Ecto neural progenitor cell (in vitro differentiated cells): ENCODE results near the gene ZNF785.
A peak's percentile ranks its signal among the peaks of the same experiment; 100 is the strongest.
"Not testable (repeated sequence)": the region's sequence is repeated elsewhere in the genome, so short reads cannot be mapped to it uniquely, and the experiment has no call there.

ENCODE experiments used
- DNase-seq: peaks from one replicate; pipeline ENCODE4 v3.0.0-alpha.2; 2018; ENCODE audit warnings: low spot score

Gene ZNF785

DNA sequence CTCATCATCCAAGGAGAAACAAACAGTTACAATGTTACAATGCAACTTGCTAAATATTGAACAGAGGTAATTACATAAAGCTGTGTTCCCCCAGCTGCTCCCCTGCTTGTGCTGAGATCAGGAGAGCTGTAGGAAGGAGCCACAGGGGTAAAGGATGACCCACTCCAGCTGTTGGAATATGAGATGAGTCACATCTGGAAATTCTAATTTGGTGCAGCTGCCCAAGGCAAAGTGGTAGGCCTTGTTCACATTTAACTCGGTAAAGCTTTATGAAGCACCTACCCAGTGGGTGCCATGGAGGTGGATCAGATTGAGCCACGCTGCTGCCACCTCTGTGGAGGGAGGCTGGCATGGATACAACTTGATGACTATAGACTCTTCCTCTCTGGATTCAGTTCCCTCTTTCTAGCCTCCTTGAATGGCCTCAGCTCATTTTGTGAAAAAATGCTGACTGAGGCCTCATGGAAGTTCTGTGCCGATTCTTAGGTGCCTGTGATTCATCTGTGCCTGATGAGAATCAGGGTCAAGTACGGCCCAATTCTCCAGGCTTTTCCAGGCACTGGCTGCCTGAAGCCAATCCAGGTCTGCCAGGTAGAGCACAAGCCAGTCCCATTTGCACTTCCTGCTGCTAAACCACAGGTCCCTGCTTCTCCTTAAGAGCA lies 17.2 kb upstream of the ZNF785 start:
- no peak for DNase-seq

DNA sequence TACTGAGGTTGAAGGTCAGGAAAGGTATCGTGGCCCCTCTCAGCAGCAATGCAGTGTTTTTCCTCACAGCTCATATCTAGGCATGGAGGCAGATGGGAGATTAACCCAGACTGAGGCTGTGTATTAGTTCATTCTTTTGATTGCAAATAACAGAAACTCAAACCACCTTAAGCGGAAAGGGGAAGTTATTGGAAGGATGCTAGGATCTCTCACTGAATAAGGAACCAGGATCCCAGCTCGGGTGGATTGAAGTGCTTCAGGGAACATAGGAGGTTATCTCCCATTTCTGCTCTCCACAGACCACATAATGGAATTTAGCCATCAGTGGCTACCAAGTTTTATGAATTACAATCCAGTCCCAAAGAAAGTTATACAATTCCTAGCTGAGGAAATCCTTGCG lies 16.5 kb upstream of the ZNF785 start:
- no peak for DNase-seq

DNA sequence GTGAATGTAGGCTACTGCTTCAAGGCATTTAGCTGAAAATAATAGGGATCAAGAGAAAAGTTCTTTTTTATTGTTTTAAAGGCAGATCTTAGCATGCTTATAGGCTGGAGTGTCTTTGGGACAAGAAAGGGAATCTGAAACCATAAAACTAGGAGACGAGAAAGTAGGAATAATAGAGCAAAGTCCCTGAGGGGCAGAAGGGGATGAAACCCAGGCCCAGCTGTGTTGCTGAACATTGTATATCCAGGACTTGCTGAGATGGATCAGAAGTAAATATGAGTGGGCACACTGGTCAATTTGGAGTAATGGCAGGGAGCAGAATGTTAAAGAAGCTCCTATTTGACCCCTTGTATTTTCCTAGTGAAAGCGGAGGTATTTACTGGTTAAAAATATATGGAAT lies 15.4 kb upstream of the ZNF785 start:
- DNase-seq, result no peak

DNA sequence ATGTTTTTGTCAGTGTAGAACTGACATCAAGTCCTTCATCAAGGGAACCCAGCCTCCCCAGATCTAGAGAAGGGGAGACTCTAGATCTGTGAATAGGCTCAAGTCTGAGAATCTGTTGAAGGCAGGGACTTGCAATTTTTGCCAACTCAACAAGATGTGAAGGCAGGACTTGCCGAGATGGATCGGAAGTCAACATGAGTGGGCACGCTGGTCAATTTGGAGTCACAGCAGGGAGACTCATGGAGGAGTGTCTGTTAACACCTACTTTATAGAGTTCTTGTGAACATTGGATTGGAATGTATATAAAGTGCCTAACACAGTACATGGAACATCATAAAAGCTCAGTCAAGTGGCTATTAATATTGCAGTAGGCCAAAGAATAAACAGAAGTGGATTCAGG lies 14.7 kb upstream of the ZNF785 start:
- DNase-seq, result no peak

DNA sequence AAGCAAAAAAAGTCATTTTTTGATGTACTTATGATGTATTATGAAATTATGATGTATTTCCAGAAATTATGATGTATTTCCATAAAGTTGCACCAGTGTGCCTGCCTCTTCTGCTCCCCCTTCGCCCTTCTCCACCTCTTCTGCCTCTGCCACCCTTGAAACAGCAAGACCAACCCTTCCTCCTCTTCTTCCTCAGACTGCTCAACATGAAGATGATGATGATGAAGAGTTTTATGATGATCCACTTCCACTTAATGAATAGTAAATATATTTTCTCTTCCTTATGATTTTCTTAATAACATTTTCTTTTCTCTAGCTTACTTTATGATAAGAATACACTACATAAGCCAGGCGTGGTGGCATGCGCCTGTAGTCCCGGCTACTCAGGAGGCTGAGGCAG lies 7.4 kb upstream of the ZNF785 start:
- DNase-seq, result no peak

DNA sequence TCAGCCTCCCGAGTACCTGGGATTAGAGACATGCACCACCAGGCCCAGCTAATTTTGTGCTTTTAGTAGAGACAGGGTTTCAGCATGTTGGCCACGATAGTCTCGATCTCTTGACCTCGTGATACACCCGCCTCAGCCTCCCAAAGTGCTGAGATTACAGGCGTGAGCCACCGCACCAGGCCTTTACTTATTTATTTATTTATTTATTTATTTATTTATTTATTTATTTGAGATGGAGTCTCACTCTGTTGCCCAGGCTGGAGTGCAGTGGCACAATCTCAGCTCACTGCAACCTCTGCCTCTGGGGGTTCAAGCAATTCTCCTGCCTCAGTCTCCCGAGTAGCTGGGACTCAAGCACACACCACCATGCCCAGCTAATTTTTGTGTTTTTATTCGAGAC lies 5.4 kb upstream of the ZNF785 start:
- DNase-seq, result not testable (repeated sequence)

DNA sequence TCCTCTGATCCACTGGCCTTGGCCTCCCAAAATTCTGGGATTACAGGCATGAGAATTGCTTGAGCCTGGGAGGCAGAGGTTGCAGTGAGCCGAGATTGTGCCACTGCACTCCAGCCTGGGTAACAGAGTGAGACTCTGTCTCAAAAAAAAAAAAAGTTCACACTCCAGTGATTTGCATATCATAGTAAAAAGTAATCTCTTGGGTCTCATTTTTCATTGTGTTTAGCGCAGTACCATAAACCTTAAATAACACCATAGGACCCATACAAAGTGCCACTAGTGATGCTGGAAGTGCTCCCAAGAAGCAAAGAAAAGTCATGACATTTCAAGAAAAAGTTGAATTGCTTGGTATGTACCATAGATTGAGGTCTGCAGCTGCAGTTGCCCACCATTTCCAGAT lies 4.1 kb upstream of the ZNF785 start:
- DNase-seq, result not testable (repeated sequence)

DNA sequence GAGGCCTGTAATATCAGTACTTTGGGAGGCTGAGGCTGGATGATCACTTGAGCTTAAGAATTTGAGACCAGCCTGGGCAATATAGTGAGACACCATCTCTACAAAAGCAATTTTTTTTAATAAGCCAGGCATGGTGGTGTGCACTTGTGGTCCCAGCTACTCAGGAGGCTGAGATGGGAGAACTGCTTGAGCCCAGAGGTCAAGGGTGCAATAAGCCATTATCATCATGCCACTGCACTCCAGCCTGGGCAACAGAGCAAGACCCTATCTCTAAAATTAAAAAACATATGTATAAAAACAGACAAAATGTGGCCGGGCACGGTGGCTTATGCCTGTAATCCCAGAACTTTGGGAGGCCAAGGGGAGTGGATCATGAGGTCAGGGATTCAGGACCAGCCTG lies 3.2 kb upstream of the ZNF785 start:
- no peak for DNase-seq

DNA sequence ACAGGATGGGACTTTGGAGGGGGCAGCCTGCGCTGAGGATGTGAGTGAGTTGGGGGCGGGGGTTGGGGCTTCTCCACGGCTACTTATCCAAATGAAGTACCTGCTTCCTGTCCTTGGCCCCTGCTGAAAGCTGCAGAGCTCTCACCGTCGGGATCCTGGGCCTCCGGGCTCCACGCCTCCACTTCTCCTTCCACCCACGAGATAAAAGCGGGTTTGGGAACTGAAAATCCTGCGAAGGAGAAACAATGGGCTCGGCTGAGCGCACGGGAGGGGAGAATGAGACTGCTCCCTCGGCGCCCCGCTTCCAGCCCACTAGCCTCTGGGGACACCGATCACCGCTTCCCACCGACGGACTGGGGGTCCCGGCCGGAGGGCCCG lies 486 bp downstream of the ZNF785 start:
- no peak for DNase-seq

DNA sequence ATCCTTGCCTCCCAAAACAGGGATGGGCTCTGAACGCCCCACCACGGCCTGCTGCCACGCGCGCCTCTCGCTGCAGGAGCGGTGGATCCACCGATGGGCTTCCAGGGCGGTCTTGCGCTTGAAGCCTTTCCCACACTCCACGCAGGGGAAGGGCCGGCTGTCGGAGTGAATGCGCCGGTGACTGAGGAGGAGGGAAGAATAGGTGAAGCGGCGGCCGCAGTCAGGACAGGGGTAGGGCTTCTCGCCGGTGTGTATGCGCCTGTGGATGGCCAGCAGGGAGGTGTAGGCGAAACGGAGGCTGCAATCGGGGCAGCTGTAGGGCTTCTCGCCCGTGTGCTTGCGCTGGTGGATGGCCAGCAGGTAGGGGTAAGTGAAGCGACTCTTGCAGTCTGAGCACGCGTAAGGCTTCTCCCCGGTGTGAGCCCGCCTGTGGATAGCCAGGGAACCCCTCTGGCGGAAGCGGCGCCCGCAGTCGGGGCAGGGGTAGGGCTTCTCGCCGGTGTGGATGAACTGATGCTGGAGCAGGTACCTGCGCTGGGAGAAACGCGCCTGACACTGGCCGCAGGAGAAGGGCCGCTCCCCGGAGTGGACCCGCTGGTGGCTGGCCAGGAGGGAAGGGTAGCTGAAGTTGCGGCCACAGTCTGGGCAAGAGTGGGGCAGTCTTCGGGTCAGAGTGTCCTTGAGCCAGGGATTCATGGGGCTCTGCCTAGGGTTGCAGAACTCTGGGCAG lies 2.7 kb downstream of the ZNF785 start:
- DNase-seq, result no peak

DNA sequence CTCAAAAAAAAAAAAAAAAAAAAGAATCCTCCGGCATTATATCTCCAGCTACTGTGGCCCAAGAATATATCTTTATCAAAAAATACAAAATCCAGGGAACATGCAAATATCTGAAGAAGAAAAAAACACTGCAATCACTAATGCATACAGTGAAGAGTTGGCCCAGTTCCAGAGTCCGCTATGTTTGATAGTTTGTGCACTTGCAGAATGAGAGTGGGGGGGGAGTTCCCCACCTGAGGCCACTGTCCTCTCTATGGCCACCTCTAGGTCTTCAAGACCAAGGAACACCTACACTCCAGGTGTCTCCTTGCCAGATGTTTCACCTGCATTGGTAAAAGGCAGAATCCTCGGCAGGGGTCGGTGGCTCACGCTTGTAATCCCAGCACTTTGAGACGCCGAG lies 4.0 kb downstream of the ZNF785 start:
- no peak for DNase-seq

DNA sequence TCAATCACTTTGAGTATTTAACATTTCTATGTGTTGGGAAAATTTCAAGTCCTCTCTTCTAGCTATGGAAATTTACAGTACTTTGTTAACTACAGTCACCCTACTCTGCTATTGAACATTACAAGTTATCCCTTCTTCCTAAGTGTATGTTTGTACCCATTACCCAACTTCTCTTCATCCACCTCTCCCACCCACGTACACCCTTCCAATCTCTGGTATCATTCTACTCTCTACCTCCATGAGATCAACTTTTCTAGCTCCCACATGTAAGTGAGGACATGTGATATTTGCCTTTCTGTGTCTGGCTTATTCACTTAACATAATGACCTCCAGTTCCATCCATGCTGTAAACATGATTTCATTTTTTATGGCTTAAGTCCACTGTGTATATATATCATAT lies 10.8 kb downstream of the ZNF785 start:
- no peak for DNase-seq

DNA sequence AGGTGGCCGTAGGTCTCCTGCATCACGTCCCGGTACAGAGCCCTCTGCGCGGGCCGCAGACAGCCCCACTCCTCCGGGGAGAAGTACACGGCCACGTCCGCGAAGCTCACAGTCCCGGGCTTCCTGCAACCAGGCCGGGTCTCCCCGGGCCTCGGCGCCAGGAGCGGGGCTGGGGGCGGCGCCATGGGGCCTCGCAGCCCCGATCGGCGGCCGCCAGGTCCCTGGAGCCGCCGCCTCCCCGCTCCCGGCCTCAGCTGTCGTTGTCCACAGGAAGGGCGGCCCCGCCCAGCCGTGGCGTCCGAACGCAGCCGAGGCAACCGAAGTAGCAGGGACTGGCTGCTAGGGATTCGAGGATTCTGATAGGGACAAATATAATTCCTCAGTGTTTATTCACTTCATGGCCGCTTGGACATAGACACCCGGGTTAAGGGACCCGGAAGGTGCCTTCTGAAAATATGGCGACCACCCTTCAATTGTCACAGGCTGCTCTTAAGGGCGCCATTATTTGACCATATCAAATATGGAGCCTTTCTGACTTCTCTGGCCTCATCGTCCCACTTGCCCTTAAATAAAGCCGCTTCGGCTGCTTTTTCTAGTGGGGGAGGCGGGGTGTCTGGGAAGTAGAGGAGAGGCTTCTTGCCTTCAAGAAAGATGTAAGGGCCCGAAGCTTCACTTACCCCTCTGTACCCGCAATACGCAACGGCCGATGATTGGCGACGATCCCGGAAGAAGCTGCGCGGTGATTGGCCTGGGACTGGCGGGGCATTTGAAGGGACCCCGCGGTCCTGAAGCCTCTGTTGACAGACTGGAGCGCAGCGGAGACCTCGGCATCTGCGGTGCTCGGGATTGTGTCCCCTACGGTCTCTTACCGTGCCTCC lies 13.8 kb downstream of the ZNF785 start, which contains the start of gene ZNF688:
Gene ZNF688 (minus strand): TSS at position 270 of the 878 bp plus-strand sequence. CDS start 85 bp downstream, at position 185.
- DNase-seq, result peak; percentile 95

DNA sequence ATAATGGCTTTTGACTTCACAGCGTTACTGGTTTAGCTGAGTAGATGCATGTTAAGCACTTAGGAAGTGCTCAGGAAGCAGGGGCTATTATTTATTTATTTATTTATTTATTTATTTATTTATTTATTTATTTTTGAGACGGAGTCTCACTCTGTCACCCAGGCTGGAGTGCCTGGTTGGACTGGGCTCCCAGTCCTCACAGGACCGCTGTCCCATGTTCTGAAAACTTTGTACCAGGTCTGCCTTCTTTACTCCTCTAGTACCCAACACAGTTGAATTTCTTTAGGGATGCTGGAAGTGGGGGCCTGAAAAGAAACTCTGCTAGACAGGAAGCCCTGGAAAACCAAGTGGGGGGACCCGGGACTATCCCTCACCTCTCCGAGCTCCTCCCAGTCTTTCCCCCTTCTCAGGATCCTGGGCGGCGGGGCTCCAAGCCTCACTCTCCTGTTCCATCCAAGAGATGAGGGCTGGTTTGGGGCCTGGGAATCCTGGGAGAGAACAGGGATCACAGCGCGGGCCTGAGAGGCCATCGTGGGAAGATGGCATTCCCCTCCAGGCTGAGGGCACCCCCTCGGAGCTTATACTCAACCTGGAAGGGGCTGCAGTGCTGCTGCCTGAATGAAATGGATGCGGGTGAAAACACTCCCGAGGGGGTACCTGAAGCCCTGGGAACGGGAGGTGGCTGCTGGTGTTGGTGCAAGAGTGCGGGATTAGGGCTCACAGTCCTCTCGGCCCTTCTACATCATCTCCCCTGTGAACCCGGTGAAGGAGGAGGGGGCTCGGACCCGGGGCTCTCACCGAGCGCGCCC lies 14.7 kb downstream of the ZNF785 start:
- peak; percentile 61 for DNase-seq

DNA sequence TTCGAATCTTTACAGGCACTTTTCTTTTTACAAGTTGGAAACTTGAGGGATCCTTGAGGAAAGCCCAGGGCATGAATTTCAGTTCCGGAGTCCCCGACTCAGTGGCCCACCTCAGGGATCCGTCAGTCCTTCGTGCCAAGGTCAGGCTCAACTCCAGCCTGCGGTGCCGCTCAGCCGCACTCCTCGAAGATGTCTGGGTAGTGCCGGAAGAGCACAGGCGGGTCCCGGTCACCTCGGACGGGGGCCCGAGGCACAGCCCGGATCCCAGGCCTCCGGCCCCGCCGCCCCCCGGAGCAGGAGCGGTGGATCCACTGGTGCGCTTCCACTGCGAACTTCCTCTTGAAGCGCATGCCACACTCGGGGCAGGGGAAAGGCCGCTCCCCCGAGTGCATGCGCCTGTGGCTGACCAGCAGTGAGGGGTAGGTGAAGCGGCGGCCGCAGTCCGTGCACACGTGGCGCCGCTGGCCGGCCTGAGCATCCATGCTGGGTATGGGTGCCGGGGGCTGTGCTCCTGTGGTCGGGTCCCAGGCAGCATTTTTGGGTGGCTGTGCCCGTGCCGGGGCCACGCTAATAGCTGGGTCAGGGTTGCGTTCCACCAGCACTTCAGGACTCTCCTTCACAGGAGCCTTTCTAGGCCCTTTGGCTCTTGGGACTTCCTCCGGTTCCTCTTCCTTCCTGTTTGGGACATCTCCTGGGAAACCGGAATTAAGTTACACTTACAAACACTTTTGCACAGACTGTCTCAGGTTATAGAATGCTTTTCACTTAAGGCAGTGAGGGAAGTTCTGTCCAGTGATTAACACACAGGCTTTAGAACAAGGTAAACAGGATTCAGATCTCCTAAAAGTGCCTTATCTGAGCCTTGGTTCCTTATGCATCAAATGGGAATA lies 15.5 kb downstream of the ZNF785 start:
- no peak for DNase-seq

DNA sequence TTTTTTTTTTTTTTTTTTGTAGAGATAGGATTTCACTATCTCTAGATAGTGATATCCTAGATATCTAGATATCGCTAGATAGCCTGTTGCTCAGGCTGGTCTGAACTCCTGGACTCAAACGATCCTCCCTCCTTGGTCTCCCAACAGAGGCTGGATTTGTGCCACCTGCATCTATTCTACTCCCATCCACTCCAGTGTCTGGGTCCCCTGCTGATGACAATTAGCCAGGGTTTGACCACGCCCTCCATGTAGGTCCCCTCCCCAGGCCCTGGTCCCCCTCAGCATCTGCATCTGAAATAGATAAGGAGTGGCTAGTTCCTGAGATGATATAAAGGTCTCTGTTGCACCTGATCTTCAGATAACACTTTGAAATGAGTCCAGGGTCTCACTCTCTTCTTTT lies 16.2 kb downstream of the ZNF785 start:
- DNase-seq, result no peak

DNA sequence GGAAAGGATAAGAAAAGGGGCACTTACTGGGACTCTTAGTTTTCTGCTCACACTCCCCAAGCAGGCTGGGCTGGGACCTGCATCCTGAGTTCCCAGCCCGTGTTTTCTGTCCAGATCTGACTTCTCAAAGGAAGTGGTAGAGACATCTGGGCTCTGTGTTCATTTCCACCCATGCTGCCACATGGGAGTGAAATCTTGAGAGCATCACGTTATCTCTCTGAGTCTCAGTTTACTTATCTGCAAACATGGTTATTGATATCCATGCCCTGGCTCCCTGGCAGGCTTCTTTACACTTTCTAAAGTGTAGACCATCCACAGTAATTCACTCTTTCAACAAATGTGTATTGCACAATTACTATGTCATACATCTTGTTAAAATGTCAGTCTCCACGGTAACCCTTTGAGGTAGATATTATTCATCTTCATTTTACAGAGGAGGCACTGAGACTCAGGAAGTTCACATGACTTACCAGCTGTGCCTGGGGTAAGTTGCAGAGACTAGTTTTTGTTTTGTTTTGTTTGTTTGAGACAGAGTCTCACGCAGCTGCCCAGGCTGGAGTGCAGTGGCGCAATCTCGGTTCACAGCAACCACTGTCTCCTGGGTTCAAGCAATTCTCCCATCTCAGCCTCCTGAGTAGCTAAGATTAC lies 17.4 kb downstream of the ZNF785 start:
- no peak for DNase-seq

DNA sequence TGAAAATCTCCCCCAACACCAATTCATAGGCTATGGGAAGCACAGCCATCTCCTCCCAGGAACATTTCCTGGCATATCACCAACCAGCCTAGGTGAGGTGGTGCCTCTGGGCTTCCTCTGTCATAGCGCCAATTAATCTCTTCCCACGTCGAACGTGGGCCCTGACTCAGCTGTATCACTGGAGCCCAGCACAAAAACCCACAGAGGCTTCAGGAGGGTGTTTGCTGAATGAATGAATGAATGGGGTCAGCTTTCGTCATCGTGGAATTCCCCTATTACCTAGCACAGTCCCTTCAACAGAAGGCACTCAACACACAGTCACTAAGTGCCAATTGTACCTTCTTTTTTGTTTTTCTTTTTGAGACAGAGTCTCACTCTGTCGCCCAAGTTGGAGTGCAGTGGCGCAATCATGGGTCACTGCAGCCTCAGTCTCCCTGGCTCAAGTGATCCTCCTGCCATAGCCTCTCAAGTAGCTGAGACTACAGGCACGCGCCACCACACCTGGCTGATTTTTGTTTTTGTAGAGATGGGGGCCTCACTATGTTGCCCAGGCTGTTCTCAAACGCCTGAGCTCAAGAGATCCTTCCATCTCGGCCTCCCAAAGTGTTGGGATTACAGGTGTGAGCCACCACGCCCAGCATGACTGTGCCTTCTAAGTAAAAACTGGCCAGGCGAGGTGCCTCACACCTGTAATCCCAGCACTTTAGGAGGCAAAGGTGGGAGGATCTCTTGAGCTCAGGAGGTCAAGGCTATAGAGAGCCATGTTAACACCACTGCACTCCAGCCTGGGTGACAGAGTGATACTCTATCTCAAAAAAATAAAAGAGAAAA lies 18.1 kb downstream of the ZNF785 start:
- no peak for DNase-seq

DNA sequence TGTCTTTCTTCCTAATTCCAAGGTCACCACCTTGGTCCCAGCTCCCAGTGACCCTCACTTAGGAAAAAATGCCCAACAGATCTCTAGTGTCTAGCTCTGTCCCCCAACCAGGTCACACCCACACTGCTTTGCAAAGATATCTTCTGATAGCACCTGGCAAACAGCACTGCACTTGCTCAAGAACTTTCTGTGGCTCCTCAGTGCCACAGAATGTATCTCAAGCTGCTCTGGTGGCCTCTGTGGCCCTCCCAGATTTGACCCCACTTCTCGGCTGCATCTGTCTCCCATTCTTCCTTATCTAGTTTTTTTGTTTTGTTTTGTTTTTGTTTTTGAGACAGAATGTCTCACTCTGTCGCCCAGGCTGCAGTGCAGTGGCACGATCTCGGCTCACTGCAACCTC lies 19.0 kb downstream of the ZNF785 start:
- DNase-seq, result no peak

DNA sequence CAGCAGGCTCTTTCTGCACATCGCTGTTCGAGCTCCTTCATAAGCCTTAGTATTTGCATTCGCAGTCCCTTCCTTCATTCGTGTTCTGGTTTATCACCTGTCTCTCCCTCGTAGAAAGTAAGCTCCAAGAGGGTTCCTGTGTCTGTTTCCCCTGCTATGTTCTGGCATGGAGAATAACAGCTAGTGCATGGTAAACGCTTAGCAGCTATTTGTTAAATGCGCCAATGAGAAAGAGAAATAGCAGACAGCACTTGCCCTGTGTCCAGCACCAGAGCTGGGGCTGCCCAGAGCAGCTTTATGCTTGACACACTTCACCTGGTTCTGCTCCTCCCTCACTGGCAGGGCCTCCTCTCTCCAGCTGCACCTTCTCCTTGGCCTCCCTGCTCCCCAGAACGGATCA lies 19.5 kb downstream of the ZNF785 start:
- no peak for DNase-seq
